Psoas muscle (tissue), 8 donors: Measurements from ENCODE around the gene ZBTB7B. TPM values are rescaled to one million over a fixed set of nuclear protein-coding genes. Genes with fewer than 3 reads are reported as not detected.

Experiments
- ATAC-seq, 4 donors: fragments of 200-7000 bp; cut with Tn5 transposase; one replicate each; pipeline ENCODE4 v1.9.1; 2020; ENCODE audit warnings: moderate library complexity in 3 of 4, mild to moderate bottlenecking in 2 of 4
- DNase-seq, 2 donors: peaks; one replicate each; pipeline ENCODE4 v3.0.0-alpha.2; 2020
- H3K27ac ChIP-seq: fragments of 200-600 bp; one replicate; pipeline ENCODE4 v1.8.0; 2022
- H3K27me3 ChIP-seq, 3 donors: fragments of 200-600 bp in 1 of 3; one replicate each; pipeline versions ENCODE4 v1.6.1 to v1.8.0; 2013 to 2022; ENCODE audit warnings: low read length in 2 of 3, mild to moderate bottlenecking in 2 of 3, moderate library complexity in 1 of 3; ENCODE audit not compliant: insufficient read depth in 3 of 3
- H3K36me3 ChIP-seq, 2 donors: fragments of 200-600 bp in 1 of 2; one replicate each; pipeline versions ENCODE4 v1.6.1 to v1.8.0; 2013 to 2022; ENCODE audit warnings: low read depth in 1 of 2, mild to moderate bottlenecking in 1 of 2, moderate library complexity in 1 of 2; ENCODE audit not compliant: insufficient read depth in 1 of 2
- H3K4me1 ChIP-seq: fragments of 200-600 bp; one replicate; pipeline ENCODE4 v1.8.0; 2022
- H3K4me3 ChIP-seq: fragments of 200-600 bp; one replicate; pipeline ENCODE4 v1.8.0; 2022; ENCODE audit warnings: mild to moderate bottlenecking
- H3K9me3 ChIP-seq: fragments of 200-600 bp; one replicate; pipeline ENCODE4 v1.8.0; 2022
- WGBS, 3 donors: extraction: QIAGEN DNeasy Blood & Tissue Kit; methylation state at CpG; one replicate each; pipeline versions ENCODE4 v1.1.6 to v1.1.7; 2013; 5-methylcytosine and 5-hydroxymethylcytosine counted together
- intact Hi-C, 2 donors: fragments of 100-400 bp; cut with DNase I; formaldehyde crosslinking; loops; one replicate each; pipeline versions ENCODE4 v1.11.0 to v1.14.2; 2022
- polyA plus RNA-seq, 3 donors: library from polyadenylated mRNA; stranded (reverse); fragments of 200-250 nt; gene quantifications; one replicate each; pipeline ENCODE4 v1.2.3, GENCODE V29; 2013
- total RNA-seq, 4 donors: library from RNA; stranded (reverse); fragmentation: NEBNext Ultra II Directional in 2 of 4; extraction: Animal tissue kit (Norgen Biotek cat#: 25700) in 2 of 4; gene quantifications; one replicate each; pipeline versions ENCODE4 v1.2.1 to v1.2.4, GENCODE V29; 2021 to 2023
- TF ChIP-seq, protein P1 (sequence below): fragments of 200-600 bp; IDR thresholded peaks from one replicate; pipeline ENCODE4 v1.8.0; 2022; ENCODE audit warnings: antibody characterized with exemption
- donor health status: healthy with polysubstance abuse.
- donor health status: DM: no; HTN: no; CAD: no; lungs with moderate emphysema.
- donor health status: Bipolar disorder and iron deficiency.
- donor health status: healthy.
- donor health status: DM: yes; HTN: yes; CAD: no.
- donor health status: DM: no; HTN: no; CAD: no.
- donor health status: DM: no; HTN: no; CAD: no.
- donor health status: DM: yes; HTN: yes; CAD: no.

ZBTB7B gene
- total and polyA plus RNA-seq, 7 donors, result 20.2 to 97.9 (median 55.5) TPM

DNA sequence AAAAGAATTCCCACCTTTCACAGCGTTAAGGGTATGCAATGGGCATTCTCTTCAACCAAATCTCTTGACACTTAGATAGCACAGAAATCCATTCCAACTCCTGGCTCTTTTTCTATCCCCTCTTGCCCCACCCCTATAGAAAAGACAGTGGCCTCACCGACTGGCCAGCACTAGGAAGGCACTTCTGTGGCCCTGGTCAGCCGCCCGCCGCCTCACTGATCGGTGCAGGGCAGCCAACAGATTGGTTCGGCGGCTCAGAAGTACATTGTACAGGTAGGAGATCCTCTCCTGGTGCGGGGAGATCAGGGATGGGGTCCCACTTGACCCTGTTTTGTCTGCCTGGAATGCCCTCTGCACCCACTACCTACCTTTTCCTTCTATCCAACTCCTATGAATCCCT lies 21.7 kb downstream of the ZBTB7B start:
- 82 to 87% (median 87%) methylated on average over 9 of the region's 9 CpGs for WGBS, 3 donors
- TF ChIP-seq, protein P1, sequence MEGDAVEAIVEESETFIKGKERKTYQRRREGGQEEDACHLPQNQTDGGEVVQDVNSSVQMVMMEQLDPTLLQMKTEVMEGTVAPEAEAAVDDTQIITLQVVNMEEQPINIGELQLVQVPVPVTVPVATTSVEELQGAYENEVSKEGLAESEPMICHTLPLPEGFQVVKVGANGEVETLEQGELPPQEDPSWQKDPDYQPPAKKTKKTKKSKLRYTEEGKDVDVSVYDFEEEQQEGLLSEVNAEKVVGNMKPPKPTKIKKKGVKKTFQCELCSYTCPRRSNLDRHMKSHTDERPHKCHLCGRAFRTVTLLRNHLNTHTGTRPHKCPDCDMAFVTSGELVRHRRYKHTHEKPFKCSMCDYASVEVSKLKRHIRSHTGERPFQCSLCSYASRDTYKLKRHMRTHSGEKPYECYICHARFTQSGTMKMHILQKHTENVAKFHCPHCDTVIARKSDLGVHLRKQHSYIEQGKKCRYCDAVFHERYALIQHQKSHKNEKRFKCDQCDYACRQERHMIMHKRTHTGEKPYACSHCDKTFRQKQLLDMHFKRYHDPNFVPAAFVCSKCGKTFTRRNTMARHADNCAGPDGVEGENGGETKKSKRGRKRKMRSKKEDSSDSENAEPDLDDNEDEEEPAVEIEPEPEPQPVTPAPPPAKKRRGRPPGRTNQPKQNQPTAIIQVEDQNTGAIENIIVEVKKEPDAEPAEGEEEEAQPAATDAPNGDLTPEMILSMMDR, result no peak
- no peaks in the 10 kb centered on the region for H3K4me1 ChIP-seq
- no peak overlapping the region for H3K4me3 ChIP-seq
- DNase-seq (no peak), ATAC-seq (no peak)
- H3K27ac ChIP-seq, result no peak overlapping the region
- H3K36me3 ChIP-seq, result no peaks in the 10 kb centered on the region
- H3K27me3 ChIP-seq, result no peaks in the 10 kb centered on the region
- intact Hi-C loops, result no loop called here
- no peaks in the 10 kb centered on the region for H3K9me3 ChIP-seq

DNA sequence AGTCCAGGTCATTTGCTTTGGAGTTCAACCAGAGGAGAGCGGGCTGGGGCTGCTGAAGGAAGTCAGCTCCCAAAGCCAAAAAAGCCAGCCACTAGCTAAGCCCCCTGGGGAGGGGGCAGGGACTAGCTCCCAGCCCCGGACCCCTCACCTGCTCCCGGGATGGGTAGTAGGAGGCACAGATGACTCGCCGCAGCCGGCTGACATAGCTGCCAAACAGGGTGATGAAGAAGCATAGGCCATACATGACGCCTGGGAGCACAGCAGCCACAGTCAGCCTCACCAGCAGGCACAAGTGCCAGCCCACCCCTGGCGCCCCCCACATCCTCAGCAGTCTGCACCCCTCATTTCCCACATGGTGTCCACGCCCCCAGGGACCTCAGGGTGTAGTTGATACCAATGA lies 23.6 kb downstream of the ZBTB7B start:
- no peak overlapping the region for H3K27ac ChIP-seq
- H3K9me3 ChIP-seq, result no peaks in the 10 kb centered on the region
- intact Hi-C loops, result no loop called here
- H3K4me1 ChIP-seq, result no peaks in the 10 kb centered on the region
- ATAC-seq, result no peak
- H3K27me3 ChIP-seq, result no peaks in the 10 kb centered on the region
- no peaks in the 10 kb centered on the region for H3K36me3 ChIP-seq
- TF ChIP-seq, protein P1, result no peak
- 58 to 69% (median 64%) methylated on average over 9 of the region's 9 CpGs for WGBS, 3 donors
- H3K4me3 ChIP-seq, result no peak overlapping the region
- no peak for DNase-seq

DNA sequence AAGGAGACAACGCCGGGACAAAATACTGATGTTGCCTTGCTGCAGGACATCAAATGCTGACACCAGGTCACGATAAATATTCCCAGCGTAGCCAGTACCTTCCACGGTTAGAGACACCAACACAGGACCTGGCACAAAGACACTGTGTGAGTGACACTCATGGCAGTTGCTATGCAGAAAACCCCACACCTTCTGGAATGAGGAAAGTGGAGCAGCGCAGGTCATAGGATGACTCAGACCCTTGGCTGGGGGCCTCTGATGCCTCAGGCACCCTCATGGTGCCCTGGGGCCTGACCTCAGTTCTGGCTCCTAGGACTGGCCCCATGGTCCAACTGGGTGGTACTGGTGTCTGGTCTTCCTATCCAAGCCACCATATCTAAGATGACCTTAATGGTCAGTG lies 24.0 kb downstream of the ZBTB7B start:
- WGBS, 3 donors, result 83 to 89% (median 84%) methylated on average over 6 of the region's 6 CpGs
- Histone ChIP-seq H3K4me1 (no peaks in the 10 kb centered on the region), H3K9me3 (no peaks in the 10 kb centered on the region), H3K4me3 (no peak overlapping the region), H3K36me3 (no peaks in the 10 kb centered on the region), H3K27me3 (no peaks in the 10 kb centered on the region), H3K27ac (no peak overlapping the region)
- DNase-seq (no peak), ATAC-seq (peak; percentile 37 to 74 (median 56))
- intact Hi-C loops, result no loop called here
- TF ChIP-seq, protein P1, result no peak

DNA sequence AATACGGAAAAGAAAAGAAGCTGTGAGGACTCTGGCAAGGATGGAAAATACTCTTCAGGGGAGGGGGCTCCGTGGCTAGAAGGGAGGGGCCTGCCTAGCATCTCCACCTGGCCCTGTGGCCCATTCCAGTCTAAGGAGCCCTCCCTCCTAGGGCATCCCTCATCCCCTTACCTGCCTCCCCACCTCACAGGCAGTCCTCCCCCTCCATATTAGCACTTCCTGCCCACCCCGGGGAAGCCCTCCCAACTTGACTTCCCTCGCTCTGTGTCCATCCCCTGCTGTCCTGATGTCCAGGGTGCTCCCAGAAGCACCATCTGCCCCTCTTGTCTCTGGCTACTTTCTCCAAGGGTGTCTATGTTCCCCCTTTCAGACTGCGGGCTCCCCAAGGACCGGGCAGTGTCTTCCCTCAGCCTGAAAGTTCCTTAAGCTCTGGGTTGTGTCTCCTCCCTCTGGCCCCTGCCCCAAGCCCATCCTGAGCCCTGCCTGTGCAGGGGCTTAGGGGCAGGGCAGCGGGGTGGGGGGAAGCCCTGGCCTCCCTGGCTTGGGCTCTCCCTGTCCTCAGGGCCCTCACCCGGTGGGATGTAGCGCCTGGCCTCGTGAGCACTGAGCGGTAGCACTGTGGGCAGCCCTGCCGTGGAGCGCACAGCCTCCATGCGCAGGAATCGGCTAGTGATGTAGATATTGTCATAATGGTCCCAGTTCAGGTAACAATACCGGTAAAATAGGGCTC lies 27.1 kb downstream of the ZBTB7B start:
- ATAC-seq (no peak), DNase-seq (no peak)
- intact Hi-C loops, result no loop called here
- Histone ChIP-seq H3K27me3 (no peaks in the 10 kb centered on the region), H3K27ac (no peak overlapping the region), H3K4me1 (no peaks in the 10 kb centered on the region), H3K36me3 (no peaks in the 10 kb centered on the region), H3K9me3 (no peaks in the 10 kb centered on the region), H3K4me3 (no peak overlapping the region)
- 78 to 84% (median 83%) methylated on average over 14 to 16 of the region's 16 CpGs for WGBS, 3 donors
- TF ChIP-seq, protein P1, result no peak

DNA sequence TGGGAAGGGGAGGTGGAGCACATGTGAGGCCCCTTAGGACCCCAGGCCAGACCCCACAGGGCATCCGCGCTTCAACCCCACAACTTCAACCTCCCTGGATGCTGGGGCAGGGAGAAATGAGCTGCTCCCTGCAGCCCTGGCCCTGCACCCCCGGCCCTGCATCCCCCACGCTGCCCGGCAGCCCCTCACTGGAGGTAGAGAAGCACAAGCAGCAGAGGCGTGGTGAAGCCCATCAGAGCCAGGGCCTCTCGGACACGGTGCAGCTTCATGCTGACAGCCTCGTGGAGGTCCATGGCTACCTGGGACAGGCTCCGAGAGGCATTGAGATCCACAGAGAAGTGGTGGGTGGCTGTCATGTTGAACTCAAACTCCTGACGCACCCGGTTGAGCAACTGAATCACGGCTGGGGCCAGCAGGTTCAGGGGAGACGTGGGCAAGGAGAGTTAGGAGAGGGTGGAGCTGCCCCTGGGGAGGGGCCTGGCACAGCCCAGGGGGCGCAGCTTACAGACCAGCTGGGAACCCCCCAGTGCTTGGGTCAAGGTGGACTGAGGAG lies 27.7 kb downstream of the ZBTB7B start:
- DNase-seq, result peak in 1 of 2 donors; percentile 52
- intact Hi-C loops, result no loop called here
- no peaks in the 10 kb centered on the region for H3K9me3 ChIP-seq
- TF ChIP-seq, protein P1, result no peak
- no peak overlapping the region for H3K27ac ChIP-seq
- H3K4me1 ChIP-seq, result no peaks in the 10 kb centered on the region
- 81 to 91% (median 86%) methylated on average over 15 of the region's 15 CpGs for WGBS, 3 donors
- H3K27me3 ChIP-seq, result no peaks in the 10 kb centered on the region
- no peaks in the 10 kb centered on the region for H3K36me3 ChIP-seq
- no peak for ATAC-seq
- no peak overlapping the region for H3K4me3 ChIP-seq
